HepG2 (cell line): ENCODE results near the gene LLGL1. TPM values are rescaled to one million over a fixed set of nuclear protein-coding genes. Genes with fewer than 3 reads are reported as not detected.

Source experiments
- ATAC-seq: fragments of 200-7000 bp; cut with Tn5 transposase; 3 replicates; pipeline ENCODE4 v1.9.1; 2020; ENCODE audit warnings: mild to moderate bottlenecking, moderate library complexity
- BruUV-seq: library from RNA; stranded (reverse); fragments of 400-500 nt; replicated peaks from 2 replicates; lab custom pipeline; 2021; lab: Mats Ljungman, UMichigan
- CTCF ChIA-PET: fragments of 300-600 bp; formaldehyde crosslinking; extraction: SDS; loops from one replicate; lab custom pipeline; 2021; ENCODE audit warnings: low total read pairs, inconsistent platforms, low intra/inter-chr PET ratio; lab: Yijun Ruan, JAX
- POLR2A ChIA-PET: fragments of 350-600 bp; sonication (Branson Sonifier 250); formaldehyde crosslinking; loops from one replicate; lab custom pipeline; 2020; ENCODE audit warnings: antibody characterized with exemption, inconsistent platforms; lab: Yijun Ruan, JAX
- DNase-seq: peaks from one replicate; pipeline ENCODE4 v3.0.0-alpha.2; 2015; ENCODE audit warnings: low spot score
- FAIRE-seq: peaks from 3 replicates; lab custom pipeline; 2011; peaks lifted over from hg19 to GRCh38; lab: Jason Lieb, UNC
- H2AFZ ChIP-seq: one replicate; pipeline ENCODE4 v1.6.1; 2011; ENCODE audit warnings: low read length, inconsistent platforms
- H3K27ac ChIP-seq: fragments of 300-600 bp; 3 replicates; pipeline ENCODE4 v1.8.0; 2011; ENCODE audit warnings: mixed run types, mild to moderate bottlenecking, mixed read lengths, low read length, inconsistent platforms; ENCODE audit not compliant: insufficient read depth; ENCODE audit errors: extremely low read length
- H3K27me3 ChIP-seq, 2 experiments: fragments of 200-600 bp in 1 of 2; 2 replicates in 1 of 2; 3 replicates in 1 of 2; pipeline versions ENCODE4 v1.6.0 to v1.8.0; 2011; ENCODE audit warnings: low read length in 2 of 2, mild to moderate bottlenecking in 2 of 2, moderate library complexity in 2 of 2, inconsistent platforms in 1 of 2; ENCODE audit not compliant: insufficient read depth in 2 of 2, control insufficient read depth in 1 of 2
- H3K36me3 ChIP-seq, 2 experiments: fragments of 200-600 bp in 1 of 2; replicated peaks in 1 of 2; 2 replicates in 1 of 2; 3 replicates in 1 of 2; pipeline versions ENCODE4 v1.5.1 to v1.8.0; 2011; ENCODE audit warnings: low read length in 2 of 2, inconsistent platforms in 1 of 2; ENCODE audit not compliant: insufficient read depth in 2 of 2, control insufficient read depth in 1 of 2
- H3K4me1 ChIP-seq: 2 replicates; pipeline ENCODE4 v1.5.1; 2012; ENCODE audit warnings: low read length, inconsistent platforms; ENCODE audit not compliant: insufficient read depth
- H3K4me2 ChIP-seq: 2 replicates; pipeline ENCODE4 v1.6.0; 2011; ENCODE audit warnings: low read depth, low read length, inconsistent platforms
- H3K4me3 ChIP-seq, 3 experiments: fragments of 200-600 bp in 1 of 3; sonication (generic), shearing (Covaris generic) in 1 of 3; replicated peaks in 1 of 3; 2 replicates each; pipeline ENCODE4 v1.5.1; 2011 to 2016; ENCODE audit warnings: low read length in 3 of 3, inconsistent platforms in 2 of 3, low read depth in 2 of 3, mild to moderate bottlenecking in 2 of 3, control low read depth in 1 of 3, mixed read lengths in 1 of 3; ENCODE audit not compliant: insufficient read depth in 1 of 3
- H3K79me2 ChIP-seq: one replicate; pipeline ENCODE4 v1.6.1; 2011; ENCODE audit warnings: low read length, inconsistent platforms; ENCODE audit not compliant: insufficient read depth
- H3K9ac ChIP-seq: 2 replicates; pipeline ENCODE4 v1.6.0; 2011; ENCODE audit warnings: mild to moderate bottlenecking, low read depth, low read length, inconsistent platforms; ENCODE audit not compliant: insufficient read depth
- H3K9me3 ChIP-seq: 2 replicates; pipeline ENCODE4 v1.5.1; 2012; ENCODE audit warnings: mild to moderate bottlenecking, low read length
- H4K20me1 ChIP-seq: 2 replicates; pipeline ENCODE4 v1.6.0; 2011; ENCODE audit warnings: inconsistent platforms, mild to moderate bottlenecking, low read length, moderate library complexity; ENCODE audit not compliant: insufficient read depth
- DMAP1 ChIP-seq: IDR thresholded peaks from 2 replicates; pipeline ENCODE4 v1.6.1; 2016
- ERF ChIP-seq: IDR thresholded peaks from 2 replicates; pipeline ENCODE4 v1.6.1; 2018; ENCODE audit warnings: missing biosample characterization, missing genetic modification reagents
- PHF21A ChIP-seq: sonication (generic); formaldehyde crosslinking; IDR thresholded peaks from 2 replicates; pipeline ENCODE4 v1.5.0; 2020; ENCODE audit warnings: mild to moderate bottlenecking, missing genetic modification reagents
- PITX1 ChIP-seq: sonication (generic); formaldehyde crosslinking; IDR thresholded peaks from 2 replicates; pipeline ENCODE4 v1.5.1; 2020; ENCODE audit warnings: mild to moderate bottlenecking, missing genetic modification reagents
- RCOR2 ChIP-seq: IDR thresholded peaks from 2 replicates; pipeline ENCODE4 v1.6.1; 2016; ENCODE audit warnings: missing biosample characterization, missing genetic modification reagents
- SOX13 ChIP-seq, 3 experiments: fragments of 450-650 bp in 1 of 3; sonication (generic) in 1 of 3; formaldehyde crosslinking in 1 of 3; IDR thresholded peaks in 2 of 3; conservative IDR thresholded peaks in 1 of 3; 2 replicates each; pipeline versions ENCODE4 v1.5.0 to v1.6.1; 2016 to 2020; ENCODE audit warnings: antibody characterized with exemption in 1 of 3, mild to moderate bottlenecking in 1 of 3, missing compliant biosample characterization in 1 of 3, missing genetic modification reagents in 1 of 3, moderate library complexity in 1 of 3
- ZBTB8A ChIP-seq: sonication (generic); formaldehyde crosslinking; IDR thresholded peaks from 2 replicates; pipeline ENCODE4 v1.4.0; 2020; ENCODE audit warnings: mild to moderate bottlenecking, low read depth, missing genetic modification reagents, borderline replicate concordance
- ZNF260 ChIP-seq: sonication (generic); formaldehyde crosslinking; IDR thresholded peaks from 2 replicates; pipeline ENCODE4 v1.4.0; 2020; ENCODE audit warnings: missing genetic modification reagents, low read depth, mild to moderate bottlenecking, borderline replicate concordance
- WGBS: methylation state at CpG from one replicate; pipeline ENCODE4 v1.1.6; 2017; ENCODE audit warnings: low lambda C conversion rate; 5-methylcytosine and 5-hydroxymethylcytosine counted together
- in situ Hi-C: cut with HindIII; loops from 2 replicates; pipeline ENCODE4 v1.10.0; 2017; ENCODE audit warnings: low pct_unique_long_range_greater_than_20kb; ENCODE audit not compliant: extremely low pct_ligation_motif_present
- intact Hi-C: fragments of 100-400 bp; cut with micrococcal nuclease; formaldehyde crosslinking; loops from one replicate; pipeline ENCODE4 v1.10.0; 2022; ENCODE audit not compliant: unreplicated experiment
- polyA plus RNA-seq, 8 experiments: library from polyadenylated mRNA; depleted of rRNA in 3 of 8; stranded (reverse) in 7 of 8; unstranded in 1 of 8; fragments of >200 nt; fragmentation: Illumina TruSeq in 4 of 8; extraction: Trizol in 4 of 8; gene quantifications; 2 replicates each; pipeline versions ENCODE4 v1.2.1 to v1.2.3, GENCODE V29; 2011 to 2016; ENCODE audit warnings: low read depth in 4 of 8, missing spikeins in 1 of 8, mixed read lengths in 1 of 8; ENCODE audit not compliant: insufficient read depth in 1 of 8
- total RNA-seq, 5 experiments: library from RNA; depleted of rRNA; stranded (reverse); fragments of >200 nt; fragmentation: Illumina TruSeq; extraction: Trizol; gene quantifications; 2 replicates each; pipeline ENCODE4 v1.2.3, GENCODE V29; 2016; ENCODE audit warnings: low read depth in 1 of 5
- TF ChIP-seq, protein P1 (sequence below): sonication (generic); formaldehyde crosslinking; IDR thresholded peaks from 2 replicates; pipeline ENCODE4 v1.4.0; 2020; ENCODE audit warnings: missing genetic modification reagents
- TF ChIP-seq, protein P2 (sequence below): sonication (generic); formaldehyde crosslinking; IDR thresholded peaks from 2 replicates; pipeline ENCODE4 v1.5.0; 2020; ENCODE audit warnings: missing genetic modification reagents, mild to moderate bottlenecking, borderline replicate concordance
- TF ChIP-seq, protein P3 (sequence below): IDR thresholded peaks from 2 replicates; pipeline ENCODE4 v1.6.1; 2016; ENCODE audit warnings: low read depth, missing genetic modification reagents, missing compliant biosample characterization

Gene LLGL1
- total and polyA plus RNA-seq, 2 of the 13 experiments (the other 11 are each of a cell fraction or from before 2014, with no cell fraction given), result 15.0 to 15.3 TPM

DNA sequence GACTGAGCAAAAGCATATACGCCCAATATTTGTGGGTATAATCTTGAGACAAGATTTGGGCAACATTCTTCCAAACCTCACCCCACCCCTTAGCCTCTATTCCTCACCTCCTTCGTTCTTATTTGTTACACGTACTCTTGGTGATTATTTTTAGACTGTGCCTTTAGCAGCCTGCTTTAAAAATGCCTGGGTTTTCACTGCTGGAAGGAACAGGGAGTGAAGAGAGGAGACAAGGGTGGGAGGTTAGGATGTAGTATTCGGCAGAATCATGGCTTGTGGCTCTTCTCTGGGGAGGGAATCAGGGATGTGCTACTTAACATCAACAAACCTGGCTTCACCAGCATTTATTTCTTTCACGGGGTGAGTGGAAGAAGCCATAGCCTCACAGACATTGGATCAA is 30.2 kb upstream of the LLGL1 start:
- no TSS peak for BruUV-seq
- no peak overlapping the region for H2AFZ ChIP-seq
- ATAC-seq (no peak), DNase-seq (no peak), FAIRE-seq (no peak)
- no peak overlapping the region for H3K9ac ChIP-seq
- no peaks in the 10 kb centered on the region for H3K9me3 ChIP-seq
- H3K79me2 ChIP-seq, result peaks cover 92% of the 10 kb centered on the region
- H4K20me1 ChIP-seq, result peaks cover 52% of the 10 kb centered on the region
- in situ Hi-C loops (no loop called here), intact Hi-C loops (no loop called here)
- H3K4me1 ChIP-seq, result peaks cover 24% of the 10 kb centered on the region
- no peaks in the 10 kb centered on the region for H3K27me3 ChIP-seq
- ChIA-PET CTCF (no interaction called here), POLR2A (no interaction called here)
- 96% methylated on average over 5 of the region's 5 CpGs for WGBS
- TF ChIP-seq, protein P1, sequence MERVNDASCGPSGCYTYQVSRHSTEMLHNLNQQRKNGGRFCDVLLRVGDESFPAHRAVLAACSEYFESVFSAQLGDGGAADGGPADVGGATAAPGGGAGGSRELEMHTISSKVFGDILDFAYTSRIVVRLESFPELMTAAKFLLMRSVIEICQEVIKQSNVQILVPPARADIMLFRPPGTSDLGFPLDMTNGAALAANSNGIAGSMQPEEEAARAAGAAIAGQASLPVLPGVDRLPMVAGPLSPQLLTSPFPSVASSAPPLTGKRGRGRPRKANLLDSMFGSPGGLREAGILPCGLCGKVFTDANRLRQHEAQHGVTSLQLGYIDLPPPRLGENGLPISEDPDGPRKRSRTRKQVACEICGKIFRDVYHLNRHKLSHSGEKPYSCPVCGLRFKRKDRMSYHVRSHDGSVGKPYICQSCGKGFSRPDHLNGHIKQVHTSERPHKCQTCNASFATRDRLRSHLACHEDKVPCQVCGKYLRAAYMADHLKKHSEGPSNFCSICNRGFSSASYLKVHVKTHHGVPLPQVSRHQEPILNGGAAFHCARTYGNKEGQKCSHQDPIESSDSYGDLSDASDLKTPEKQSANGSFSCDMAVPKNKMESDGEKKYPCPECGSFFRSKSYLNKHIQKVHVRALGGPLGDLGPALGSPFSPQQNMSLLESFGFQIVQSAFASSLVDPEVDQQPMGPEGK (CRISPR knock-in tag), result no peak
- TF ChIP-seq ERF (CRISPR knock-in tag), result no peak
- no peak for TF ChIP-seq SOX13 (IDR thresholded peaks at IDR 0.05)
- TF ChIP-seq SOX13 (CRISPR knock-in tag; conservative IDR thresholded peaks at IDR 0.05 in 1 of 2, IDR thresholded peaks at IDR 0.05 in 1 of 2), result no peak
- no peak for TF ChIP-seq PHF21A (CRISPR knock-in tag)
- TF ChIP-seq DMAP1 (CRISPR knock-in tag), result no peak
- TF ChIP-seq ZNF260 (CRISPR knock-in tag), result no peak
- TF ChIP-seq, protein P2, sequence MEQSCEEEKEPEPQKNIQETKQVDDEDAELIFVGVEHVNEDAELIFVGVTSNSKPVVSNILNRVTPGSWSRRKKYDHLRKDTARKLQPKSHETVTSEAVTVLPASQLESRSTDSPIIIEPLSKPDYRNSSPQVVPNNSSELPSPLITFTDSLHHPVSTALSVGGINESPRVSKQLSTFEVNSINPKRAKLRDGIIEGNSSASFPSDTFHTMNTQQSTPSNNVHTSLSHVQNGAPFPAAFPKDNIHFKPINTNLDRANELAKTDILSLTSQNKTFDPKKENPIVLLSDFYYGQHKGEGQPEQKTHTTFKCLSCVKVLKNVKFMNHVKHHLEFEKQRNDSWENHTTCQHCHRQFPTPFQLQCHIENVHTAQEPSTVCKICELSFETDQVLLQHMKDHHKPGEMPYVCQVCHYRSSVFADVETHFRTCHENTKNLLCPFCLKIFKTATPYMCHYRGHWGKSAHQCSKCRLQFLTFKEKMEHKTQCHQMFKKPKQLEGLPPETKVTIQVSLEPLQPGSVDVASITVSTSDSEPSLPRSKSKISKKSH (CRISPR knock-in tag), result no peak
- no peak for TF ChIP-seq ZBTB8A
- TF ChIP-seq RCOR2 (CRISPR knock-in tag), result no peak
- TF ChIP-seq, protein P3, sequence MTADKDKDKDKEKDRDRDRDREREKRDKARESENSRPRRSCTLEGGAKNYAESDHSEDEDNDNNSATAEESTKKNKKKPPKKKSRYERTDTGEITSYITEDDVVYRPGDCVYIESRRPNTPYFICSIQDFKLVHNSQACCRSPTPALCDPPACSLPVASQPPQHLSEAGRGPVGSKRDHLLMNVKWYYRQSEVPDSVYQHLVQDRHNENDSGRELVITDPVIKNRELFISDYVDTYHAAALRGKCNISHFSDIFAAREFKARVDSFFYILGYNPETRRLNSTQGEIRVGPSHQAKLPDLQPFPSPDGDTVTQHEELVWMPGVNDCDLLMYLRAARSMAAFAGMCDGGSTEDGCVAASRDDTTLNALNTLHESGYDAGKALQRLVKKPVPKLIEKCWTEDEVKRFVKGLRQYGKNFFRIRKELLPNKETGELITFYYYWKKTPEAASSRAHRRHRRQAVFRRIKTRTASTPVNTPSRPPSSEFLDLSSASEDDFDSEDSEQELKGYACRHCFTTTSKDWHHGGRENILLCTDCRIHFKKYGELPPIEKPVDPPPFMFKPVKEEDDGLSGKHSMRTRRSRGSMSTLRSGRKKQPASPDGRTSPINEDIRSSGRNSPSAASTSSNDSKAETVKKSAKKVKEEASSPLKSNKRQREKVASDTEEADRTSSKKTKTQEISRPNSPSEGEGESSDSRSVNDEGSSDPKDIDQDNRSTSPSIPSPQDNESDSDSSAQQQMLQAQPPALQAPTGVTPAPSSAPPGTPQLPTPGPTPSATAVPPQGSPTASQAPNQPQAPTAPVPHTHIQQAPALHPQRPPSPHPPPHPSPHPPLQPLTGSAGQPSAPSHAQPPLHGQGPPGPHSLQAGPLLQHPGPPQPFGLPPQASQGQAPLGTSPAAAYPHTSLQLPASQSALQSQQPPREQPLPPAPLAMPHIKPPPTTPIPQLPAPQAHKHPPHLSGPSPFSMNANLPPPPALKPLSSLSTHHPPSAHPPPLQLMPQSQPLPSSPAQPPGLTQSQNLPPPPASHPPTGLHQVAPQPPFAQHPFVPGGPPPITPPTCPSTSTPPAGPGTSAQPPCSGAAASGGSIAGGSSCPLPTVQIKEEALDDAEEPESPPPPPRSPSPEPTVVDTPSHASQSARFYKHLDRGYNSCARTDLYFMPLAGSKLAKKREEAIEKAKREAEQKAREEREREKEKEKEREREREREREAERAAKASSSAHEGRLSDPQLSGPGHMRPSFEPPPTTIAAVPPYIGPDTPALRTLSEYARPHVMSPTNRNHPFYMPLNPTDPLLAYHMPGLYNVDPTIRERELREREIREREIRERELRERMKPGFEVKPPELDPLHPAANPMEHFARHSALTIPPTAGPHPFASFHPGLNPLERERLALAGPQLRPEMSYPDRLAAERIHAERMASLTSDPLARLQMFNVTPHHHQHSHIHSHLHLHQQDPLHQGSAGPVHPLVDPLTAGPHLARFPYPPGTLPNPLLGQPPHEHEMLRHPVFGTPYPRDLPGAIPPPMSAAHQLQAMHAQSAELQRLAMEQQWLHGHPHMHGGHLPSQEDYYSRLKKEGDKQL (CRISPR knock-in tag), result no peak
- TF ChIP-seq PITX1 (CRISPR knock-in tag), result no peak
- H3K36me3 ChIP-seq, result peaks cover 44 to 74% of the 10 kb centered on the region in 2 experiments
- no peak overlapping the region for H3K4me2 ChIP-seq
- H3K4me3 ChIP-seq, result no peak overlapping the region
- no peak overlapping the region for H3K27ac ChIP-seq
